Dermis blood vessel endothelial cell (primary cell): Measurements from ENCODE around the gene TOMM20L. TPM values are rescaled to one million over a fixed set of nuclear protein-coding genes. Genes with fewer than 3 reads are reported as not detected.

Source experiments
- DNase-seq: peaks from one replicate; pipeline ENCODE4 v3.0.0; 2010
- total RNA-seq: library from RNA; depleted of rRNA; stranded (reverse); fragments of >200 nt; gene quantifications from 2 replicates; pipeline ENCODE4 v1.2.3, GENCODE V29; 2014

The TOMM20L gene
- total RNA-seq, 1 donor from 2014 or later = not detected

GRCh38 chr14:58427281-58428117 is 31.8 kb downstream of the TOMM20L start, which contains the start of the genes KIAA0586 and TIMM9:
KIAA0586 (plus strand) TSS chr14:58427719; CDS start chr14:58428265, 546 bp downstream.
TIMM9 (minus strand) TSS chr14:58427531; CDS start chr14:58411945, 15,586 bp downstream.
- peak; percentile 100 for DNase-seq

GRCh38 chr14:58428118-58428683 is 32.5 kb downstream of the TOMM20L start:
- DNase-seq = peak; percentile 70

GRCh38 chr14:58430156-58430555 is 34.4 kb downstream of the TOMM20L start:
- DNase-seq = peak; percentile 2

GRCh38 chr14:58439476-58439875 is 43.7 kb downstream of the TOMM20L start:
- DNase-seq = no peak

GRCh38 chr14:58444627-58445026 is 48.9 kb downstream of the TOMM20L start:
- no peak for DNase-seq

- DNase-seq = no peak
Observed at GRCh38 chr14:58455593-58456265, 60.0 kb downstream of the TOMM20L start.

Other genes with a start within 250 kb of the TOMM20L start
- gene ARMH4, start 243.7 kb upstream of the TOMM20L start, total RNA-seq = 1.5 and 2.0 TPM in 2 replicates
- 39.6 and 42.4 TPM in 2 replicates for gene ACTR10, start 195.8 kb upstream of the TOMM20L start, total RNA-seq
- 102 and 157 TPM in 2 replicates for gene PSMA3, start 151.1 kb upstream of the TOMM20L start, total RNA-seq
- gene ARID4A, start 97.4 kb upstream of the TOMM20L start, total RNA-seq = 15.9 and 17.9 TPM in 2 replicates
- 17.0 and 17.5 TPM in 2 replicates for gene TIMM9, start 31.6 kb downstream of the TOMM20L start, total RNA-seq
- 20.9 and 36.8 TPM in 2 replicates for gene KIAA0586, start 31.8 kb downstream of the TOMM20L start, total RNA-seq
- 0.05 and 0.34 TPM in 2 replicates for gene DACT1, start 242.0 kb downstream of the TOMM20L start, total RNA-seq